ENCODE data around the gene RPL18A.
A peak's percentile ranks its signal among the peaks of the same experiment; 100 is the strongest.

Gene RPL18A

GRCh38 chr19:17841371-17841809 is 18.3 kb upstream of the RPL18A start:
- Histone ChIP-seq H3K27ac (no peak overlapping the region), H3K4me3 (no peak overlapping the region)

GRCh38 chr19:17841810-17842662 is 17.7 kb upstream of the RPL18A start:
- Histone ChIP-seq H3K27ac (peak overlapping the region in 4 of 21 experiments; percentile 1 to 40 (median 24)), H3K4me3 (peak overlapping the region in 4 of 7 experiments; percentile 3 to 20 (median 9))

- Histone ChIP-seq H3K27ac (peak overlapping the region in 4 of 21 experiments; percentile 1 to 40 (median 24)), H3K4me3 (peak overlapping the region in 4 of 7 experiments; percentile 3 to 20 (median 9))
Measured at GRCh38 chr19:17842663-17843291, 16.9 kb upstream of the RPL18A start.

GRCh38 chr19:17843292-17843827 is 16.4 kb upstream of the RPL18A start:
- Histone ChIP-seq H3K27ac (no peak overlapping the region), H3K4me3 (no peak overlapping the region)

GRCh38 chr19:17843908-17844490 is 15.7 kb upstream of the RPL18A start:
- Histone ChIP-seq H3K27ac (no peak overlapping the region), H3K4me3 (no peak overlapping the region)

- Histone ChIP-seq H3K27ac (peak overlapping the region in 13 of 21 experiments; percentile 80 to 99 (median 91)), H3K4me3 (peak overlapping the region in 6 of 7 experiments; percentile 19 to 41 (median 37))
Measured at GRCh38 chr19:17846146-17846545, 13.6 kb upstream of the RPL18A start.

- Histone ChIP-seq H3K27ac (peak within 1 kb of the TSS in 20 of 21 experiments; percentile 52 to 99 (median 88)), H3K4me3 (peak within 1 kb of the TSS; percentile 19 to 41 (median 38))
Measured at GRCh38 chr19:17847538-17848366, 12.0 kb upstream of the RPL18A start, which contains the start of gene JAK3. TSS of gene JAK3 (minus strand) at chr19:17847982. CDS start at chr19:17844417, 3,565 bp downstream.

GRCh38 chr19:17848595-17849292 is 11.0 kb upstream of the RPL18A start:
- Histone ChIP-seq H3K4me3 (no peak overlapping the region), H3K27ac (peak overlapping the region in 20 of 21 experiments; percentile 25 to 99 (median 88))

- no peak overlapping the region for H3K4me3 ChIP-seq
- H3K27ac ChIP-seq, result no peak overlapping the region
Measured at GRCh38 chr19:17854061-17854460, 5.6 kb upstream of the RPL18A start.

GRCh38 chr19:17855280-17856152 is 4.2 kb upstream of the RPL18A start:
- Histone ChIP-seq H3K4me3 (no peak overlapping the region), H3K27ac (no peak overlapping the region)

GRCh38 chr19:17860331-17860992 is 752 bp downstream of the RPL18A start:
- Histone ChIP-seq H3K27ac (peak overlapping the region; percentile 49 to 98 (median 95)), H3K4me3 (peak overlapping the region; percentile 77 to 98 (median 95))

- Histone ChIP-seq H3K27ac (peak overlapping the region in 17 of 21 experiments; percentile 27 to 98 (median 95)), H3K4me3 (peak overlapping the region; percentile 77 to 98 (median 95))
Measured at GRCh38 chr19:17860993-17861360, 1.3 kb downstream of the RPL18A start.

- Histone ChIP-seq H3K4me3 (peak overlapping the region in 6 of 7 experiments; percentile 77 to 98 (median 96)), H3K27ac (peak overlapping the region in 5 of 21 experiments; percentile 94 to 98 (median 97))
Measured at GRCh38 chr19:17861542-17862402, 2.1 kb downstream of the RPL18A start.

GRCh38 chr19:17862711-17863519 is 3.2 kb downstream of the RPL18A start:
- peak overlapping the region in 3 of 21 experiments; percentile 11 to 97 (median 64) for H3K27ac ChIP-seq
- no peak overlapping the region for H3K4me3 ChIP-seq

- peak overlapping the region in 5 of 21 experiments; percentile 18 to 64 (median 47) for H3K27ac ChIP-seq
- H3K4me3 ChIP-seq, result no peak overlapping the region
Measured at GRCh38 chr19:17863520-17864182, 3.9 kb downstream of the RPL18A start.
